ENCODE results near the gene MYH11.
A peak's percentile ranks its signal among the peaks of the same experiment; 100 is the strongest.
"Not testable (repeated sequence)": the region's sequence is repeated elsewhere in the genome, so short reads cannot be mapped to it uniquely, and the experiment has no call there.

MYH11 gene

GRCh38 chr16:15735610-15736009, 121.2 kb downstream of the MYH11 start:
- H3K4me3 ChIP-seq (replicated peaks in 1 of 2; ENCODE audit: low read depth in 2 of 2, low read length in 2 of 2), result no peak overlapping the region
- DNase-seq (ENCODE audit: low read depth in 2 of 2), result no peak
- TF ChIP-seq, protein P1, sequence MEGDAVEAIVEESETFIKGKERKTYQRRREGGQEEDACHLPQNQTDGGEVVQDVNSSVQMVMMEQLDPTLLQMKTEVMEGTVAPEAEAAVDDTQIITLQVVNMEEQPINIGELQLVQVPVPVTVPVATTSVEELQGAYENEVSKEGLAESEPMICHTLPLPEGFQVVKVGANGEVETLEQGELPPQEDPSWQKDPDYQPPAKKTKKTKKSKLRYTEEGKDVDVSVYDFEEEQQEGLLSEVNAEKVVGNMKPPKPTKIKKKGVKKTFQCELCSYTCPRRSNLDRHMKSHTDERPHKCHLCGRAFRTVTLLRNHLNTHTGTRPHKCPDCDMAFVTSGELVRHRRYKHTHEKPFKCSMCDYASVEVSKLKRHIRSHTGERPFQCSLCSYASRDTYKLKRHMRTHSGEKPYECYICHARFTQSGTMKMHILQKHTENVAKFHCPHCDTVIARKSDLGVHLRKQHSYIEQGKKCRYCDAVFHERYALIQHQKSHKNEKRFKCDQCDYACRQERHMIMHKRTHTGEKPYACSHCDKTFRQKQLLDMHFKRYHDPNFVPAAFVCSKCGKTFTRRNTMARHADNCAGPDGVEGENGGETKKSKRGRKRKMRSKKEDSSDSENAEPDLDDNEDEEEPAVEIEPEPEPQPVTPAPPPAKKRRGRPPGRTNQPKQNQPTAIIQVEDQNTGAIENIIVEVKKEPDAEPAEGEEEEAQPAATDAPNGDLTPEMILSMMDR (IDR thresholded peaks at IDR 0.05; ENCODE audit: low read depth, low read length), result no peak

GRCh38 chr16:15732416-15732815, 124.4 kb downstream of the MYH11 start:
- TF ChIP-seq, protein P1 (IDR thresholded peaks at IDR 0.05; ENCODE audit: low read depth, low read length), result no peak
- peak in 1 of 2 donors; percentile 20 for DNase-seq (ENCODE audit: low read depth in 2 of 2)
- no peak overlapping the region for H3K4me3 ChIP-seq (replicated peaks in 1 of 2; ENCODE audit: low read depth in 2 of 2, low read length in 2 of 2)

- H3K4me3 ChIP-seq (replicated peaks in 1 of 2; ENCODE audit: low read depth in 2 of 2, low read length in 2 of 2), result no peak overlapping the region
- TF ChIP-seq, protein P1 (IDR thresholded peaks at IDR 0.05; ENCODE audit: low read depth, low read length), result no peak
- DNase-seq (ENCODE audit: low read depth in 2 of 2), result no peak
Observed at GRCh38 chr16:15729152-15729551, 127.7 kb downstream of the MYH11 start.

GRCh38 chr16:15727697-15728096, 129.1 kb downstream of the MYH11 start:
- H3K4me3 ChIP-seq (replicated peaks in 1 of 2; ENCODE audit: low read depth in 2 of 2, low read length in 2 of 2); DNase-seq (ENCODE audit: low read depth in 2 of 2): not testable (repeated sequence)

DNA sequence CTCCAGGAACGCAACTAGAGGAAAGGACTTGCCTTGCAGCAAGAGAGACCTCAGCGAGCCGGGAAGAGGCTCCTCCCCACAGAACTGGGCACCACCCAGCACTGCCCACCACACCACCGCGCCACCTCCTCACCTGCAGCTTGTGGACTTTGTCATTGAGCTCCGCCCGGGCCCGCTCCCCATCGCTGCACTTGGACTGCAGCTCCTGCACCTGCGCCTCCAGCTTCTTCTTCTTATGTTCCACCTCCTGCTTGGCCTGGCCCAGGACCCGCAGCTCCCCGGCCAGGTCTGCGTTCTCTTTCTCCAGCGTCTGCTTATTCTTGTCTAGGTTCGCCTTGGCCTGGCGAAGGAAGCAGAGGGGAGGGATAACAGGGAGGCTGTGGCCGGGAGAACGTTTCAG, 130.1 kb downstream of the MYH11 start:
- TF ChIP-seq, protein P1 (IDR thresholded peaks at IDR 0.05; ENCODE audit: low read depth, low read length), result no peak
- H3K4me3 ChIP-seq (replicated peaks in 1 of 2; ENCODE audit: low read depth in 2 of 2, low read length in 2 of 2), result no peak overlapping the region
- no peak for DNase-seq (ENCODE audit: low read depth in 2 of 2)

- DNase-seq (ENCODE audit: low read depth in 2 of 2), result no peak
- TF ChIP-seq, protein P1 (IDR thresholded peaks at IDR 0.05; ENCODE audit: low read depth, low read length), result no peak
- no peak overlapping the region for H3K4me3 ChIP-seq (replicated peaks in 1 of 2; ENCODE audit: low read depth in 2 of 2, low read length in 2 of 2)
Observed at GRCh38 chr16:15725641-15726240, 131.1 kb downstream of the MYH11 start.

DNA sequence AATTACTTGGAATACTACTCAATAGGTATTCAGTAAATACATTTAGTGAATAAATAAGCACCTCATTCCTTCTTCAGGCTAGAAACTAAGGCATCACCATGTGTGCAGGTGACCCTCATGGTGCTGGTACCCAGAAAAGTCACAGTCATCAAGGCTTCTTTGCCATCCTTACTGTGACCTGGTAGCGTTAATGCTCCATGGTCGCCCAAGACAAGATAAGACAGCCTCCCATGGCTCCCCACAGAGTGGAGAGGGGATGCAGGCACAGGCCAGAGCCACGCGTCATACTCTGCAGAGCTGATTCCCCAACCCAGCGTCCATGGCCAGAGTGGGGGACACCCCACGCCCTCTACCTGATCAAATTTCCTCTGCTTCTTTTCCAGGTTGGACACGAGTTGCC, 133.0 kb downstream of the MYH11 start:
- TF ChIP-seq, protein P1 (IDR thresholded peaks at IDR 0.05; ENCODE audit: low read depth, low read length), result no peak
- no peak for DNase-seq (ENCODE audit: low read depth in 2 of 2)

More for the DNA sequence above, 133.0 kb downstream of the MYH11 start:
- no peak overlapping the region for H3K4me3 ChIP-seq (replicated peaks in 1 of 2; ENCODE audit: low read depth in 2 of 2, low read length in 2 of 2)
